H1 (cell line): ENCODE results near the gene NAV2. TPM values are rescaled to one million over a fixed set of nuclear protein-coding genes. Genes with fewer than 3 reads are reported as not detected.

Experiments
- CTBP2 ChIP-seq: IDR thresholded peaks from 2 replicates; pipeline ENCODE4 v1.7.0; 2011; ENCODE audit warnings: borderline replicate concordance, mild to moderate bottlenecking, moderate library complexity, mixed read lengths, low read length; ENCODE audit not compliant: insufficient read depth, insufficient read length
- SAP30 ChIP-seq: fragments of 300-600 bp; sonication (generic); IDR thresholded peaks from 2 replicates; pipeline ENCODE4 v1.7.1; 2012; ENCODE audit warnings: low read length, moderate library complexity, mild to moderate bottlenecking, inconsistent platforms; ENCODE audit not compliant: insufficient read depth, insufficient replicate concordance
- polyA plus RNA-seq, 7 experiments: library from polyadenylated mRNA; depleted of rRNA in 3 of 7; stranded (reverse) in 5 of 7; unstranded in 2 of 7; fragments of >200 nt in 5 of 7; fragments of 200-250 nt in 2 of 7; gene quantifications; 1 replicate in 5 of 7; 2 replicates in 1 of 7; 4 replicates in 1 of 7; pipeline versions ENCODE4 v1.2.1 to v1.2.3, GENCODE V29; 2011 to 2013; ENCODE audit warnings: missing spikeins in 2 of 7, mixed read lengths in 2 of 7
- total RNA-seq: library from RNA; stranded (reverse); fragmentation: NEBNext Ultra II Directional; extraction: Animal tissue kit (Norgen Biotek cat#: 25700); gene quantifications from 2 replicates; pipeline ENCODE4 v1.2.1, GENCODE V29; 2021

Gene NAV2
- total and polyA plus RNA-seq, 2 of the 8 experiments (the other 6 are each of a cell fraction or from before 2014, with no cell fraction given), result 35.6 to 73.6 TPM

GRCh38 chr11:19734171-19734570 lies 21.5 kb downstream of the NAV2 start (continued):
- no peak for TF ChIP-seq SAP30
- no peak for TF ChIP-seq CTBP2
